Thoracic aorta (tissue), 2 donors: ENCODE measurements around the gene ALPK3. TPM values are rescaled to one million over a fixed set of nuclear protein-coding genes. Genes with fewer than 3 reads are reported as not detected.

Source experiments
- ATAC-seq: fragments of 150-250 bp; one replicate; pipeline ENCODE4 v1.8.0; 2017; ENCODE audit warnings: low read depth; ENCODE audit not compliant: insufficient number of reproducible peaks, low FRiP score
- DNase-seq: peaks from one replicate; pipeline ENCODE4 v3.0.0-alpha.2; 2020; ENCODE audit warnings: low spot score
- H3K27ac ChIP-seq, 2 donors: fragments of 200-600 bp; sonication (generic); 1 replicate in 1 of 2; 2 replicates in 1 of 2; pipeline ENCODE4 v1.5.1; 2016; ENCODE audit warnings: mild to moderate bottlenecking in 2 of 2, moderate library complexity in 2 of 2
- H3K27me3 ChIP-seq: fragments of 200-600 bp; sonication (generic); replicated peaks from 2 replicates; pipeline ENCODE4 v1.6.0; 2016; ENCODE audit warnings: mild to moderate bottlenecking; ENCODE audit not compliant: insufficient read depth
- H3K36me3 ChIP-seq: fragments of 200-600 bp; sonication (generic); one replicate; pipeline ENCODE4 v1.5.1; 2016
- H3K4me1 ChIP-seq, 2 donors: fragments of 200-600 bp; sonication (generic); 1 replicate in 1 of 2; 2 replicates in 1 of 2; pipeline versions ENCODE4 v1.5.1 to v1.6.0; 2016; ENCODE audit warnings: low read depth in 2 of 2, mild to moderate bottlenecking in 1 of 2; ENCODE audit not compliant: control insufficient read depth in 1 of 2
- H3K4me3 ChIP-seq: fragments of 200-600 bp; sonication (generic); 2 replicates; pipeline ENCODE4 v1.5.1; 2016; ENCODE audit warnings: mild to moderate bottlenecking
- H3K9me3 ChIP-seq: fragments of 200-600 bp; sonication (generic); 2 replicates; pipeline ENCODE4 v1.5.1; 2016
- total RNA-seq, 2 donors: library from RNA; depleted of rRNA; stranded (reverse); fragments of >200 nt; gene quantifications; one replicate each; pipeline versions ENCODE4 v1.1.0 to v1.2.3, GENCODE V29; 2016
- TF ChIP-seq, protein P1 (sequence below): fragments of 200-600 bp; sonication (generic); IDR thresholded peaks from one replicate; pipeline ENCODE4 v1.5.1; 2019; ENCODE audit warnings: antibody characterized with exemption

The ALPK3 gene
- total RNA-seq, 2 donors from 2014 or later, result 56.9 to 81.1 TPM

GRCh38 chr15:84887938-84888337, 70.8 kb downstream of the ALPK3 start:
- Histone ChIP-seq H3K27me3 (no peaks in the 10 kb centered on the region), H3K4me1 (peaks cover 3 to 44% of the 10 kb centered on the region in 2 donors), H3K4me3 (no peak overlapping the region), H3K9me3 (no peaks in the 10 kb centered on the region), H3K36me3 (no peaks in the 10 kb centered on the region), H3K27ac (no peak overlapping the region)
- TF ChIP-seq, protein P1, sequence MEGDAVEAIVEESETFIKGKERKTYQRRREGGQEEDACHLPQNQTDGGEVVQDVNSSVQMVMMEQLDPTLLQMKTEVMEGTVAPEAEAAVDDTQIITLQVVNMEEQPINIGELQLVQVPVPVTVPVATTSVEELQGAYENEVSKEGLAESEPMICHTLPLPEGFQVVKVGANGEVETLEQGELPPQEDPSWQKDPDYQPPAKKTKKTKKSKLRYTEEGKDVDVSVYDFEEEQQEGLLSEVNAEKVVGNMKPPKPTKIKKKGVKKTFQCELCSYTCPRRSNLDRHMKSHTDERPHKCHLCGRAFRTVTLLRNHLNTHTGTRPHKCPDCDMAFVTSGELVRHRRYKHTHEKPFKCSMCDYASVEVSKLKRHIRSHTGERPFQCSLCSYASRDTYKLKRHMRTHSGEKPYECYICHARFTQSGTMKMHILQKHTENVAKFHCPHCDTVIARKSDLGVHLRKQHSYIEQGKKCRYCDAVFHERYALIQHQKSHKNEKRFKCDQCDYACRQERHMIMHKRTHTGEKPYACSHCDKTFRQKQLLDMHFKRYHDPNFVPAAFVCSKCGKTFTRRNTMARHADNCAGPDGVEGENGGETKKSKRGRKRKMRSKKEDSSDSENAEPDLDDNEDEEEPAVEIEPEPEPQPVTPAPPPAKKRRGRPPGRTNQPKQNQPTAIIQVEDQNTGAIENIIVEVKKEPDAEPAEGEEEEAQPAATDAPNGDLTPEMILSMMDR, result no peak
- no peak for DNase-seq
- no peak for ATAC-seq

DNA sequence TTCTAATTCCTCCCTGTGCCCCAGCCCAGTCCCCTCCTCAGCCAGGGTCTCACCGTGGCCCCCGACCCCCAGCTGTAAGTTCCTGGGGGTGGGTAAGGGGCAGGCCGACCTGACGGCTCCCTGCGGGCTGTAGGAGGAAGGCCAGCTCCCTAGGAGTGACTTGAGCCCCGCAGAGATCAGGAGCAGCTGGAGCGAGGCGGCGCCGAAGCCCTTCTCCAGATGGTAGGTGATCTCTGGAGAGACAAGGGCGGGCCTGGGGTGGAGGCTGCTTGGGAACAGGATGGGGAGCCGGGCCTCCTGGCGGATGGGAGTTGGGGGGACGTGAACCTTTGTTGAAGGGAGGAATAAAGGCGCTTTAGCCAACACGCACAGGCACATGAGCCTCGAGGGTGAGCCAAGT, 71.5 kb downstream of the ALPK3 start:
- ATAC-seq, result no peak
- no peak overlapping the region for H3K27ac ChIP-seq
- H3K36me3 ChIP-seq, result no peaks in the 10 kb centered on the region
- no peaks in the 10 kb centered on the region for H3K9me3 ChIP-seq
- TF ChIP-seq, protein P1, result no peak
- no peak for DNase-seq
- no peaks in the 10 kb centered on the region for H3K27me3 ChIP-seq
- H3K4me1 ChIP-seq, result peaks cover 3 to 37% of the 10 kb centered on the region in 2 donors
- H3K4me3 ChIP-seq, result no peak overlapping the region

DNA sequence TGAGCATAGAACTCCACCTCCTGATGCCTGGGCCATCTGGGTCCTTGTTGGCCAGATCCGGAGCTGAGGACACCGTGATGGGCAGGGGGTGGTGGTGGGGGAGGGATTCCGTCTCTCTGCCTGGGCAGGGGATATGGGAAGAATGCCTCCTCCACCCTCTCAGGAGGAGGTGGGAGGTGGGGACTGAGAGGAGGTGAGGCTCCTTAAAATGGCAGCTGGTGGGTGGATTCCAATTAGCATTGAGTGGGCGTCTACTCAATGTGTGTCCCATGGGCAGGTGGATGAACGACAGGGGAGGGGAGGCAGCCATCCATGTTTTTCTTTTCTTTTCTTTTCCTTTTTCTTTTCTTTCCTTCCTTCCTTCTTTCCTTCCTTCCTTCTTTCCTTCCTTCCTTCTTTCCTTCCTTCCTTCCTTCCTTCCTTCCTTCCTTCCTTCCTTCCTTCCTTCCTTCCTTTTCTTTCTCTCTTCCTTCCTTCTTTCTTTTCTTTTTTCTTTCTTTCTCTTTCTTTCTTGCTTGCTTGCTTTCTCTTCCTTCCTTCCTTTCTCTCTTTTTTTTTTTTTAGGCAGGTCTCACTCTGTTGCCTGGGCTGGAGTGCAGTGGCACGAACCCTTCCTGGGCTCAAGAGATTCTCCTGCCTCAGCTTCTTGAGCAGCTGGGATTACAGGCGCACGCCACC, 72.3 kb downstream of the ALPK3 start:
- TF ChIP-seq, protein P1, result no peak

DNA sequence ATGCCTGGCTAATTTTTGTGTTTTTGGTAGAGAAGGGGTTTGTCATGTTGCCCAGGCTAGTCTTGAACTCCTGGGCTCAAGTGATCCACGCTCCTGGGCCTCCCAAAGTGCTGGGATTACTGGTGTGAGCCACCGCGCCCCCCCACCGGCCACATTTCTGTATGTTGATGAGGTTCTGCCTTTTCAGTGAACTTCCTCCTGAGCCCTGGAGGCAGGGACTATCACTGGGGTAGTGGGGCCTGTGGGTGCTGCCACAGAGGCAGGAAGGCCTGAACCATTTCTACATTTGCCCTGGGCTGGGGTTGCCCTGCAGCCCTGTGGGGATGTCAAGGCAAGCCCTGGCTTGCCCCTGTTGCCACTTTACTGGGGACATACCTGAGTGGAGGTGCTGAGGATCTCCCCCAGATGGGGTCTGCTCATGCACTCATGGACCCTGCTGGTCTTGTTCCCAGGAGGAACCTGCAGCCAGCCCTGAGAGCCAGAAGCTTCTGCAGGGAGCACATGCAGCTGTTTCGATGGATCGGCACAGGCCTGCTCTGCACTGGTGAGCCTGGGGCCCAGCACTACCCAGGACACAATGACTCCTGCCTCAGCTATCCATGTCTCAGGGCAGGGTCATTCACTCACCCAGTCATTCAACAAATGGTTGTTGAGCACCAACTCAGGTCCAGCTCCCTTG, 73.0 kb downstream of the ALPK3 start:
- Histone ChIP-seq H3K27me3 (no peaks in the 10 kb centered on the region), H3K27ac (no peak overlapping the region), H3K4me1 (peaks cover 0 to 22% of the 10 kb centered on the region in 2 donors), H3K9me3 (no peaks in the 10 kb centered on the region), H3K36me3 (no peaks in the 10 kb centered on the region), H3K4me3 (no peak overlapping the region)
- DNase-seq (no peak), ATAC-seq (no peak)
- TF ChIP-seq, protein P1, result no peak

More for the DNA sequence above, 72.3 kb downstream of the ALPK3 start:
- ATAC-seq (no peak), DNase-seq (no peak)
- Histone ChIP-seq H3K4me1 (peaks cover 0 to 29% of the 10 kb centered on the region in 2 donors), H3K36me3 (no peaks in the 10 kb centered on the region), H3K27ac (no peak overlapping the region), H3K4me3 (no peak overlapping the region), H3K27me3 (no peaks in the 10 kb centered on the region), H3K9me3 (no peaks in the 10 kb centered on the region)

GRCh38 chr15:84890670-84891162, 73.6 kb downstream of the ALPK3 start:
- H3K27me3 ChIP-seq, result no peaks in the 10 kb centered on the region
- H3K4me3 ChIP-seq, result no peak overlapping the region
- no peak overlapping the region for H3K27ac ChIP-seq
- H3K36me3 ChIP-seq, result no peaks in the 10 kb centered on the region
- peaks cover 0 to 19% of the 10 kb centered on the region in 2 donors for H3K4me1 ChIP-seq
- TF ChIP-seq, protein P1, result no peak
- no peak for DNase-seq
- ATAC-seq, result no peak
- no peaks in the 10 kb centered on the region for H3K9me3 ChIP-seq
